ENCODE results near the gene MORN3.

The MORN3 gene

GRCh38 chr12:121649819-121650353, 19.6 kb downstream of the MORN3 start:
- no peak for TF ChIP-seq CTCF (conservative IDR thresholded peaks at IDR 0.05; ENCODE audit: low read depth, low read length)
- H3K4me3 ChIP-seq (ENCODE audit: low read length), result no peak overlapping the region
- DNase-seq (ENCODE audit: low read depth), result no peak

GRCh38 chr12:121649322-121649721, 20.1 kb downstream of the MORN3 start:
- DNase-seq (ENCODE audit: low read depth), result no peak
- no peak overlapping the region for H3K4me3 ChIP-seq (ENCODE audit: low read length)
- TF ChIP-seq CTCF (conservative IDR thresholded peaks at IDR 0.05; ENCODE audit: low read depth, low read length), result no peak

DNA sequence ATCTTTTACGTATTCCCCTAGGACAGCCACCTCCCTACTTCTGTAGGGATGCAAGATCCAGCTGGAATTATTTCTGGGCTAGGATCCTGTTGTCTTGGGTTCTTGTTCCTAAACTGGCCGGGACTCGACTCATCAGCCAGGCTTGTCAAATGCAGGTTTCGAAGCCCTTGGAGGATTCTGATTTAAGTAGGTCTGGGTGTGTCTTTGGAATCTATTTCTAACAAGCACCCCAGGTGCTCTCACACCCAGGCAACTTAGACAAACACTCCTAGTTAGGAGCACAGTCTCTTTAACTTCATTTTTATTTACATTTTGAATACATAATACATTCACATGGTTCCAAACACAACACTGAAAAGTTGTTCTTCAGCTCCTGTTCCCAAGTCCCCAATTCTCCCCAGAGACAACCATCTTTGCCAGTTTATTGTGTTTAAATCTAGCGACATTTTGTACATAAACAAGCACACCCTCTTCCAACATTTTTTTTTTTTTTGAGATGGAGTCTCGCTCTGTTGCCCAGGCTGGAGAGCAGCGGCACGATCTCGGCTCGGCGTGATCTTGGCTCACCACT, 20.9 kb downstream of the MORN3 start:
- H3K4me3 ChIP-seq (ENCODE audit: low read length), result no peak overlapping the region
- no peak for TF ChIP-seq CTCF (conservative IDR thresholded peaks at IDR 0.05; ENCODE audit: low read depth, low read length)
- no peak for DNase-seq (ENCODE audit: low read depth)

GRCh38 chr12:121641343-121641630, 28.2 kb downstream of the MORN3 start:
- no peak for TF ChIP-seq CTCF (conservative IDR thresholded peaks at IDR 0.05; ENCODE audit: low read depth, low read length)
- DNase-seq (ENCODE audit: low read depth), result no peak
- H3K4me3 ChIP-seq (ENCODE audit: low read length), result no peak overlapping the region

DNA sequence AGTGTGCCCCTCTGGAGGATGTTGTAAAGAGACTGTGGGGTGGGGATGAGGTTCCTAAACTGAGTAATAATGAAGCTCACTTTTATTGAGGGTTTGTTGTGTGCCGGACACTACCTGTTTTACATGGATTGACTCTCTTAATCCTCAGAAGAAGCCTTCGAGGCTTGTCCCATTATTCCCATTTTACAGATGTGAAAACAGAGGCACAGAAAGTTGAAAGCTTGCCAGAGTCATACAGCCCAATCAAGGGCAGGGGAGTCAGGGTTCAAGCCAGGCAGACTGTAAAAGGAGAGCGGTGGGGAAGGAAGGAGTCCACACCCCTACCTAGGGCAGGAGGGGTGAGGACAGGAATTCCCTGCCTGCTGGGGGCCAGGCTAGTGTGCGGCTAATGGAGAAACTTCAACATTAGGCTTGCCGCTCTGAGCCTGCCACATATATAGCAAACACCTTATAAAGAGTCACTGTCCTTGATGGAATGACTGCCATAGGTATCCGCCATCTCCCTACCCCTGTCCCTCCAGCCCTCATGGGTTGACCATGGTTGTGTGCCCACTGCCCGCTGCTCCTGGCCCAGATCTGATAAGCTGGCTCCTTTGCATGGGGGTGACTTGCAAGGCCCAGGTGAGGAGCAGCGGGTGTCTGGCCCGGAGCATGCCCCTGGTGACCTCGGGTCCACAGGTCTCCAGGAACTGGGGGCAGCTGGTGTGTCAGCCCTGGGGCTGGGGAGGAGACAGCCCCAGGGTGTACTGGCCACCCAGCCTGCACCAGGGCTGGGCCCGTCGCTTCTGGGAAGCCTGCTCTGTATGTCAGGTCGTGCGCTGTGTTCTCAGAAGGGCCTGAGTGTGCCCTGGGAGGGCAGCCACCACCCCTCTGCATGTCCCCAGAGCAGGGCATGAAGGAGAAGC, 30.9 kb downstream of the MORN3 start:
- no peak for DNase-seq (ENCODE audit: low read depth)
- no peak overlapping the region for H3K4me3 ChIP-seq (ENCODE audit: low read length)
- TF ChIP-seq CTCF (conservative IDR thresholded peaks at IDR 0.05; ENCODE audit: low read depth, low read length), result no peak

GRCh38 chr12:121637231-121637914, 32.1 kb downstream of the MORN3 start:
- DNase-seq (ENCODE audit: low read depth), result no peak
- no peak overlapping the region for H3K4me3 ChIP-seq (ENCODE audit: low read length)
- TF ChIP-seq CTCF (conservative IDR thresholded peaks at IDR 0.05; ENCODE audit: low read depth, low read length), result no peak

Measured in retinal pigment epithelial cell (primary cell).